ENCODE results near the gene TMC3. TPM values are rescaled to one million over a fixed set of nuclear protein-coding genes. Genes with fewer than 3 reads are reported as not detected.

Gene TMC3
- polyA plus RNA-seq, 1 of the 3 experiments (the other 2 are of a cell fraction), result not detected

- Histone ChIP-seq H3F3A (replicated peaks; ENCODE audit: insufficient read depth) (peaks cover 9% of the 10 kb centered on the region), H3K4me1 (ENCODE audit: control insufficient read depth in 1 of 2, insufficient read depth in 2 of 2, low read depth in 1 of 2, low read length in 1 of 2) (peaks cover 0 to 10% of the 10 kb centered on the region in 2 experiments; a peak in 2 of 4 replicates), H2AFZ (ENCODE audit: low read depth) (no peak overlapping the region), H3K27ac (ENCODE audit: low read depth in 2 of 2, low read length in 1 of 2) (no peak overlapping the region), H3K9me3 (no peaks in the 10 kb centered on the region), H4K20me1 (ENCODE audit: insufficient read depth) (0 out of 2 replicates have a peak, but pooled peaks cover 7% of the 10 kb centered on the region), H3K4me2 (no peak overlapping the region), H3K36me3 (replicated peaks in 1 of 2; ENCODE audit: control insufficient read depth in 1 of 2, insufficient read depth in 2 of 2, low read length in 1 of 2) (no peaks in the 10 kb centered on the region), H3K79me2 (ENCODE audit: insufficient read depth) (no peaks in the 10 kb centered on the region), H3K27me3 (ENCODE audit: insufficient read depth) (peaks cover under 1% of the 10 kb centered on the region; the same call in 1 of the 2 replicates), H3K9ac (no peak overlapping the region), H3K9me2 (no peaks in the 10 kb centered on the region), H3K4me3 (ENCODE audit: low read depth in 2 of 2, low read length in 1 of 2) (no peak overlapping the region)
- no peak for TF ChIP-seq TCF12 (IDR thresholded peaks at IDR 0.05)
- TF ChIP-seq RCOR1 (IDR thresholded peaks at IDR 0.05; ENCODE audit: low read length), result no peak
- no peak for TF ChIP-seq TAF1 (IDR thresholded peaks at IDR 0.05; ENCODE audit: borderline replicate concordance, low read depth, low read length)
- TF ChIP-seq NRF1 (IDR thresholded peaks at IDR 0.05; ENCODE audit: low read depth, low read length), result no peak
- no peak for TF ChIP-seq POLR2AphosphoS5 (IDR thresholded peaks at IDR 0.05; ENCODE audit: low read depth, low read length)
- no peak for TF ChIP-seq SIN3A (IDR thresholded peaks at IDR 0.05; ENCODE audit: borderline replicate concordance, low read depth, low read length)
- TF ChIP-seq EP300 (IDR thresholded peaks at IDR 0.05; ENCODE audit: borderline replicate concordance in 1 of 2, low read depth in 1 of 2, low read length in 1 of 2), result no peak
- TF ChIP-seq FOXM1 (IDR thresholded peaks at IDR 0.05; ENCODE audit: low read depth), result no peak
- TF ChIP-seq JUND (IDR thresholded peaks at IDR 0.05), result no peak
- TF ChIP-seq REST (IDR thresholded peaks at IDR 0.05; ENCODE audit: low read depth, low read length), result no peak
- DNase-seq, result no peak
- CTCF ChIA-PET, result interaction anchor here (4.7 kb wide), 1 partner anchor 77 kb away, joined by 28 read pairs; no protein-coding TSS in a partner anchor
- WGBS (ENCODE audit: low lambda C conversion rate), result 13% methylated on average over 4 of the region's 4 CpGs
- POLR2A ChIA-PET, result no interaction called here
Observed at GRCh38 chr15:81343371-81343770, 30.6 kb downstream of the TMC3 start.

- Histone ChIP-seq H3K9me3 (no peaks in the 10 kb centered on the region), H3K36me3 (replicated peaks in 1 of 2; ENCODE audit: control insufficient read depth in 1 of 2, insufficient read depth in 2 of 2, low read length in 1 of 2) (no peaks in the 10 kb centered on the region), H3F3A (replicated peaks; ENCODE audit: insufficient read depth) (peaks cover 12% of the 10 kb centered on the region), H2AFZ (ENCODE audit: low read depth) (no peak overlapping the region), H3K9me2 (no peaks in the 10 kb centered on the region), H3K27me3 (ENCODE audit: insufficient read depth) (no peaks in the 10 kb centered on the region; the same call in 1 of the 2 replicates), H4K20me1 (ENCODE audit: insufficient read depth) (0 out of 2 replicates have a peak, but pooled peaks cover 9% of the 10 kb centered on the region), H3K4me2 (no peak overlapping the region), H3K79me2 (ENCODE audit: insufficient read depth) (no peaks in the 10 kb centered on the region), H3K4me3 (ENCODE audit: low read depth in 2 of 2, low read length in 1 of 2) (no peak overlapping the region), H3K9ac (no peak overlapping the region), H3K27ac (ENCODE audit: low read depth in 2 of 2, low read length in 1 of 2) (no peak overlapping the region), H3K4me1 (ENCODE audit: control insufficient read depth in 1 of 2, insufficient read depth in 2 of 2, low read depth in 1 of 2, low read length in 1 of 2) (peaks cover 0 to 12% of the 10 kb centered on the region in 2 experiments; a peak in 2 of 4 replicates)
- ChIA-PET CTCF (interaction anchor here (1.5 to 4.7 kb wide), 3 partner anchors 11 to 75 kb away, joined by 3 to 28 read pairs (median 7); no protein-coding TSS in a partner anchor), POLR2A (no interaction called here)
- WGBS (ENCODE audit: low lambda C conversion rate), result 40% methylated on average over 4 of the region's 4 CpGs
- DNase-seq, result no peak
- TF ChIP-seq IRF3 (IDR thresholded peaks at IDR 0.05; ENCODE audit: low read depth, low read length) (no peak), POLR2AphosphoS5 (IDR thresholded peaks at IDR 0.05; ENCODE audit: low read depth, low read length) (no peak)
Observed at GRCh38 chr15:81341351-81341750, 32.7 kb downstream of the TMC3 start.
